GM12892 (cell line): ENCODE data around the gene TCAIM.

ENCODE experiments used
- POLR2A ChIP-seq: IDR thresholded peaks from 2 replicates; pipeline ENCODE4 v1.6.1; 2011; ENCODE audit warnings: low read depth, low read length, control low read depth
- POLR2AphosphoS5 ChIP-seq: IDR thresholded peaks from 2 replicates; pipeline ENCODE4 v1.6.1; 2011; ENCODE audit warnings: low read depth, low read length, control low read depth

DNA sequence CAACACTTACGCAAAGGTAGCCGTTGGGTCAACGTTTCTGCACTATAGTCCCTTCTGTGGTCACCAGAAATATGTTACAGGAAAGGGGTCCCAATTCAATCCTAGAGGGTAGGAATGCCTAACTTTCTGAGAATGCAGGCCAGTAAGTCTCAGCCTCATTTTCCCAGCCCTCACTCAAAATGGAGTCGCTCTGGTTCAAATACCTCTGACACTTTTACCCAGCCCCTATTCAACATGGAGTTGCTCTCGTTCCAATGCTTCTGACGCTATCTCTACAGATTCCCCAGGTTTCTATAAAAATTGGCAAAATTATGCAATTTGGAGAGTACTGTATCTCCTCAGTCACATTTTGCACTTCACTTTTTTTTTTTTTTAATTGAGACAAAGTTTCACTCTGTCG is 99.2 kb downstream of the TCAIM start:
- TF ChIP-seq POLR2AphosphoS5 (no peak), POLR2A (no peak)
